DOHH2 (cell line): ENCODE measurements around the gene DAZAP1.

Experiments
- H3F3A ChIP-seq: fragments of 200-600 bp; sonication (generic), shearing (Covaris generic); 2 replicates; pipeline ENCODE4 v1.6.0; 2016; ENCODE audit warnings: antibody characterized with exemption, mild to moderate bottlenecking; ENCODE audit not compliant: control insufficient read depth, insufficient read depth
- H3K27ac ChIP-seq: fragments of 200-600 bp; sonication (generic); 2 replicates; pipeline ENCODE4 v1.5.1; 2014; ENCODE audit warnings: low read depth, mild to moderate bottlenecking, low read length, moderate library complexity
- H3K27me3 ChIP-seq: fragments of 200-600 bp; sonication (generic); 2 replicates; pipeline ENCODE4 v1.6.1; 2014; ENCODE audit warnings: mild to moderate bottlenecking, low read length, mixed read lengths; ENCODE audit not compliant: control insufficient read depth
- H3K36me3 ChIP-seq: fragments of 200-600 bp; sonication (generic); 2 replicates; pipeline ENCODE4 v1.6.1; 2014; ENCODE audit warnings: mild to moderate bottlenecking, low read length, moderate library complexity, mixed read lengths; ENCODE audit not compliant: control insufficient read depth
- H3K4me1 ChIP-seq: fragments of 200-600 bp; sonication (generic); 2 replicates; pipeline ENCODE4 v1.6.1; 2014; ENCODE audit warnings: mild to moderate bottlenecking, low read length, mixed read lengths; ENCODE audit not compliant: control insufficient read depth
- H3K4me2 ChIP-seq: fragments of 200-600 bp; sonication (generic); 2 replicates; pipeline ENCODE4 v1.6.0; 2014; ENCODE audit warnings: mild to moderate bottlenecking, low read length, moderate library complexity
- H3K4me3 ChIP-seq: fragments of 200-600 bp; sonication (generic); 2 replicates; pipeline ENCODE4 v1.5.1; 2014; ENCODE audit warnings: mild to moderate bottlenecking, low read length, mixed read lengths
- H3K79me2 ChIP-seq: fragments of 200-600 bp; sonication (generic); 2 replicates; pipeline ENCODE4 v1.6.1; 2014; ENCODE audit warnings: mild to moderate bottlenecking, low read length, mixed read lengths; ENCODE audit not compliant: control insufficient read depth
- H3K9me2 ChIP-seq: fragments of 200-600 bp; sonication (generic); replicated peaks from 2 replicates; pipeline ENCODE4 v1.6.1; 2014; ENCODE audit warnings: mild to moderate bottlenecking, low read length, mixed read lengths; ENCODE audit not compliant: control insufficient read depth
- H3K9me3 ChIP-seq: fragments of 200-600 bp; sonication (generic); 2 replicates; pipeline ENCODE4 v1.6.1; 2014; ENCODE audit warnings: antibody characterized with exemption, low read length, mixed read lengths; ENCODE audit not compliant: control insufficient read depth, insufficient read depth
- H4K20me1 ChIP-seq: fragments of 200-600 bp; sonication (generic); 2 replicates; pipeline ENCODE4 v1.6.0; 2014; ENCODE audit warnings: low read depth, mild to moderate bottlenecking, antibody characterized with exemption, low read length, moderate library complexity; ENCODE audit not compliant: control insufficient read depth, insufficient read depth
- CTCF ChIP-seq: fragments of 200-600 bp; sonication (generic); IDR thresholded peaks from one replicate; pipeline ENCODE4 v1.5.1; 2014; ENCODE audit warnings: antibody characterized with exemption, mild to moderate bottlenecking, low read depth, low read length; ENCODE audit not compliant: poor library complexity, severe bottlenecking
- EZH2phosphoT487 ChIP-seq: fragments of 200-600 bp; sonication (generic); IDR thresholded peaks from 2 replicates; pipeline ENCODE4 v1.6.1; 2017; ENCODE audit warnings: borderline replicate concordance, mild to moderate bottlenecking, antibody characterized with exemption, low read length, moderate library complexity, mixed read lengths

The DAZAP1 gene

GRCh38 chr19:1383017-1383311 is 24.4 kb upstream of the DAZAP1 start:
- H3K4me1 ChIP-seq = peaks cover 15% of the 10 kb centered on the region
- TF ChIP-seq CTCF (peak; percentile 36), EZH2phosphoT487 (no peak)
- H3K9me2 ChIP-seq = no peaks in the 10 kb centered on the region
- H4K20me1 ChIP-seq = no peaks in the 10 kb centered on the region
- H3K27me3 ChIP-seq = no peaks in the 10 kb centered on the region
- H3K4me3 ChIP-seq = peak overlapping the region; percentile 57
- peaks cover 14% of the 10 kb centered on the region for H3K36me3 ChIP-seq
- no peak overlapping the region for H3K27ac ChIP-seq
- peaks cover 38% of the 10 kb centered on the region for H3K79me2 ChIP-seq
- H3K9me3 ChIP-seq = no peaks in the 10 kb centered on the region
- H3K4me2 ChIP-seq = peak overlapping the region; percentile 63
- peaks cover 3% of the 10 kb centered on the region; the same call in 1 of the 2 replicates for H3F3A ChIP-seq

GRCh38 chr19:1383312-1384084 is 23.9 kb upstream of the DAZAP1 start, which contains the start of gene NDUFS7:
Gene NDUFS7, plus strand, starts transcription at chr19:1383907. Its CDS starts 20 bp downstream, at chr19:1383927.
- Histone ChIP-seq H3K9me2 (no peaks in the 10 kb centered on the region), H3K4me1 (peaks cover 15% of the 10 kb centered on the region), H3K27ac (peak within 1 kb of the TSS; percentile 70), H3K36me3 (peaks cover 19% of the 10 kb centered on the region), H3K79me2 (peaks cover 42% of the 10 kb centered on the region), H3K27me3 (no peaks in the 10 kb centered on the region), H3K4me2 (peak within 1 kb of the TSS; percentile 97), H4K20me1 (no peaks in the 10 kb centered on the region), H3K9me3 (no peaks in the 10 kb centered on the region), H3K4me3 (peak within 1 kb of the TSS; percentile 100), H3F3A (peaks cover 3% of the 10 kb centered on the region; the same call in 1 of the 2 replicates)
- TF ChIP-seq CTCF = no peak
- TF ChIP-seq EZH2phosphoT487 = no peak

- Histone ChIP-seq H3K4me3 (peak overlapping the region; percentile 100), H3F3A (peaks cover 3% of the 10 kb centered on the region; the same call in 1 of the 2 replicates), H4K20me1 (no peaks in the 10 kb centered on the region), H3K27ac (peak overlapping the region; percentile 70), H3K9me2 (no peaks in the 10 kb centered on the region), H3K4me2 (peak overlapping the region; percentile 97), H3K4me1 (peaks cover 15% of the 10 kb centered on the region), H3K36me3 (peaks cover 25% of the 10 kb centered on the region), H3K27me3 (no peaks in the 10 kb centered on the region), H3K9me3 (no peaks in the 10 kb centered on the region), H3K79me2 (peaks cover 42% of the 10 kb centered on the region)
- no peak for TF ChIP-seq CTCF
- no peak for TF ChIP-seq EZH2phosphoT487
Measured at GRCh38 chr19:1384085-1384462, 23.3 kb upstream of the DAZAP1 start.
